H54 (cell line): ENCODE measurements around the gene IFTAP.

ENCODE experiments used
- DNase-seq: peaks from one replicate; pipeline ENCODE4 v3.0.0; 2011; ENCODE audit warnings: low spot score, mixed read lengths; ENCODE audit not compliant: insufficient read length
- FAIRE-seq: peaks from 3 replicates; lab custom pipeline; 2011; peaks lifted over from hg19 to GRCh38; lab: Jason Lieb, UNC
- POLR2A ChIP-seq: IDR thresholded peaks from 2 replicates; pipeline ENCODE4 v1.6.1; 2011; ENCODE audit warnings: low read depth, mild to moderate bottlenecking, low read length

The IFTAP gene

DNA sequence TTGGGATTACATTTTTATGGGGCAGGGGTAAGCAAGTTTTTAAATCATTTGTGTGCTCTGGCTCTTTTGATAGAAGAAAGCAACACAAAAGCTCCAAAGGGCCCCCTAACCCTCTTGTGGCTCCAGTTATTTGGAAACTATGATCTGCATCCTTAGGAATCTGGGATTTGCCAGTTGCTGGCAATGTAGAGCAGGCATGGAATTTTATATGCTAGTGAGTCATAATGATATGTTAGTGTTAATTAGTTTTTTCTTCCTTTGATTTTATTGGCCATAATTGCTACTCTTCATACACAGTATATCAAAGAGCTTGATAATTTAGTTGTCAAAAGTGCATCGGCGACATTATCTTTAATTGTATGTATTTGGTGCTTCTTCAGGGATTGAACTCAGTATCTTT is 16.4 kb upstream of the IFTAP start:
- FAIRE-seq (no peak), DNase-seq (peak; percentile 25)
- TF ChIP-seq POLR2A: no peak

- FAIRE-seq: no peak
- no peak for DNase-seq
- TF ChIP-seq POLR2A: no peak
These were observed 15.8 kb upstream of the IFTAP start for GRCh38 chr11:36578458-36578857.

DNA sequence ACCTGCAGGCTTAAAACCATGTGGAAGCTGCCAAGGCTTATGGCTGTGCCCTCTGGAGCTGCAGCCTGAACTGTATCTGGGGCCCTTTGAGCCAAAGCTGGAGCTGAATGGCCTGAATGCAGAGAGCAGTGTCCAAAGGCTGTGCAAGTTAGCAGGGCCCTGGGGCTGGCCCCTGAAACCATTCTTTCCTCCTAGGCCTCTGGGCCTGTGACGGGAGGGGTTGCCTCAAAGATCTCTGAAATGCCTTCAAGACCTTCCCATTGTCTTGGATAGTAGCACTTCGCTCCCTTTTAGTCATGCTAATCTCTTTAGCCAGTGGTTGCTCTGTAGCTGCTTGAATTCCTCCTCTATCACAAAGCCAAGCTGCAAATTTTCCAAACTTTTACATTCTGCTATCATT is 12.8 kb upstream of the IFTAP start:
- no peak for TF ChIP-seq POLR2A

DNA sequence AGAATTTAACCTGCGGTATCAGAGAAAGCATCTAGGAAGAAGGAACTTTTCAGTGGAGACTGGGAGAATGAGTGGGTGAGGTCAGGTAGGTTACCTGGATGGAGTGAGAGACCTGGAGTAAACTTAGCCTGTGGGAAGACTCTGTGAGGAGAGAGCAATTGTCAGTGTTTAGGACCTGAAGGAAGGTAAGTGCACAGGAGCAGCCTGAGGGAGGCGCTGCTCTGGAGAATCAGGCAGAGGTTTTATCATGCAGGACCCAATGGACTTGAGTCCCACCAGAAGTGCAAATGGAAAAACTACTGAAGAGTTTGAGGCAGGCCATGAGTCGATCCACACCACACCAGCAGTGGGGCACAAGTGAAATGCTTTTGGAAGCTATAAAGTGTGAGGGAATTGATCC is 10.6 kb upstream of the IFTAP start:
- FAIRE-seq (no peak), DNase-seq (no peak)
- no peak for TF ChIP-seq POLR2A

More for the DNA sequence above, 12.8 kb upstream of the IFTAP start:
- DNase-seq (no peak), FAIRE-seq (no peak)

- TF ChIP-seq POLR2A: no peak
- DNase-seq: no peak
- peak; percentile 45 for FAIRE-seq
These were observed 7.8 kb upstream of the IFTAP start for GRCh38 chr11:36586543-36586942.

DNA sequence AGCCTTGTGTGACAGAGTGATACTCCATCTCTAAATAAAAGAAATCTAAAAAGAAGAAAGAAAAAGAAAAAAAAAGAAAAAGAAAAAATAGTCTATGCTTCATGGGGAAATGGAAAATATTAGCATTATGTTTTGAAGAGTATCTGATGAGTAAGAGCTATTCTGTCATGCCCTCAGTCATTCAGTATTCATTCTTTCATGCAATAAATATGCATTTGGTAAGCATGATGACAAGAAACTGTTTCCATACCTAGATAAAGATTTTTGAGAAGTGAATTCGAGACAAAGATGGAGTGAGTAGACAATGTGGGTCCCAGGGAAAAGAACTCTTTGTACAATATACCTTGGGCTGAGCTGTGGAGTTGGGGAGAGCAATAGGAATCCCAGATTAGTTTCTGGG is 6.2 kb upstream of the IFTAP start:
- TF ChIP-seq POLR2A: no peak
- no peak for FAIRE-seq
- no peak for DNase-seq

GRCh38 chr11:36590513-36590912 is 3.8 kb upstream of the IFTAP start:
- no peak for DNase-seq
- TF ChIP-seq POLR2A: no peak
- FAIRE-seq: no peak

DNA sequence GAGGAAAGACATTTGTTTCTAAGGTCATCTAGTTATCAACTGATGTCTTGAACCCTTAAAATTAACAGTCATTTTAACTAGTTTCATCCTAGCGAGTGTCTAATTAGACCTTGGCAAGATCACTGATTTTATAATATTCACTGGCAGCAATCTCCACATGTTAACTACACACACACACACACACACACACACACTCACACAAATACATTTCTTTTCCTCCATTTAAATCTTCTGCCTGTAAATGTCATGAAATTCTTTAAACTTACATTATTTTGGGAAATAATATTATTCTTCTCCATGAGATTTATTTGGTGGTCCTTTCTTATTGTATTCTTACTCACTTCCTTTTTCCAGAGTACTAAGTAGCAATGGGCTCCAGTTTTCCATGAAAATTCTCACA is 2.9 kb upstream of the IFTAP start:
- FAIRE-seq (no peak), DNase-seq (no peak)
- no peak for TF ChIP-seq POLR2A

- no peak for FAIRE-seq
These were observed 2.6 kb downstream of the IFTAP start for GRCh38 chr11:36596880-36597279.

DNA sequence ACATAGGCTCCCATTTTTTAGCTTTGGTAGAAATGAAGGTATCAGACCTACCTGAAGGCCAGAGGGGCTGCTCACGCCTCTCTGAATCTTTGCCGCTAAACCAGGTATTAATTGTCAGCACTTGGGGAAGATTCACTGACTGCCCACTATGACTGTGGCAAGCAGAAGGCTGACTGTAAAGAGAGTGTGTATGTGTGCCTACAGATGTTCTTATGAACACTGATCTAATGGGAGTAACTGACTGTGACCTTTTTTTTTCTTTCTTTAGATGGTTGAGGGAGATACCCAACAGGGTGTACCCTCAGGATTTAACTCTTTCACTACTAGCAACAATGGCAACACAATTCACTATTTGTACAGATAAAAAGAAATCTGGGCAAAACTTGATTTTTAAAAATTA is 3.7 kb downstream of the IFTAP start, which contains the start of gene RAG2:
RAG2 (minus strand) TSS at position 186 of the 400 bp plus-strand sequence. CDS start 4,068 bp downstream, outside the sequence.
- TF ChIP-seq POLR2A: no peak
- DNase-seq (no peak), FAIRE-seq (no peak)

More at GRCh38 chr11:36596880-36597279, 2.6 kb downstream of the IFTAP start:
- TF ChIP-seq POLR2A: no peak
- no peak for DNase-seq

DNA sequence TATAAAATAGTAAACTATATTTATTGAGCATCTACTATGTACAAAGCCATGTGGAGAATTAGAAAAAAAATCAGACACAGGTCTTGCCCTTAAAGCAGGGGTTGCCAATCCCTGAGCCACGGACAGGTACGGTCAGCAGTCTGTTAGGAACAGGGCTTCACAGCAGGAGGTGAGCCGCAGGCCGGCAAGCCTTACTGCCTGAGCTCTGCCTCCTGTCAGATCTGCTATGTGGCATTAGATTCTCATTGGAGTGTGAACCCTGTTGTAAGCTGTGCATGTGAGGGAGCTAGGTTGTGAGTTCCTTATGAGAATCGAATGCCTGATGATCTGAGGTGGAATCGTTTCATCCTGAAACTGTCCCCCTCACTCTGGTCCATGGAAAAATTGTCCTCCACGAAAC is 5.9 kb downstream of the IFTAP start:
- no peak for TF ChIP-seq POLR2A
- no peak for FAIRE-seq

DNA sequence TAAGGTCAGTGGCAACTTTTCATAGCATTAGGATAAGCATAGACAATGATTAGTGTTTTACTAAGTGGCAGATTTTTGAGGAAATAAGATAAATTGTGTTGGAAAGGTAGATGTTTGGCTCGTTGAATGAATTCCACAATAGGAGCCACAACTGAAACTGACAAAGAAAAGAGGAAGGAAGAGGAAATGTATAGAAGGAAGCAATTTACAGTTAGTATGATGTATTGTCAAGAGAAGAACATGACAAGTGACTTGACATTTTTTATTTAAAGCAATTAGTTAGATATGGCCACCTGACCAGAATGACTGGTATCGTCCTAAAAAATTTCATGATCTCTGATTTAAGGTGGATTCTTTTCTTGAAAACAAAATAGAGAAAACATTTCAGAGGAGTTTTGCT is 6.9 kb downstream of the IFTAP start:
- no peak for TF ChIP-seq POLR2A
- no peak for FAIRE-seq
- no peak for DNase-seq

More for the DNA sequence above, 5.9 kb downstream of the IFTAP start:
- DNase-seq: no peak

DNA sequence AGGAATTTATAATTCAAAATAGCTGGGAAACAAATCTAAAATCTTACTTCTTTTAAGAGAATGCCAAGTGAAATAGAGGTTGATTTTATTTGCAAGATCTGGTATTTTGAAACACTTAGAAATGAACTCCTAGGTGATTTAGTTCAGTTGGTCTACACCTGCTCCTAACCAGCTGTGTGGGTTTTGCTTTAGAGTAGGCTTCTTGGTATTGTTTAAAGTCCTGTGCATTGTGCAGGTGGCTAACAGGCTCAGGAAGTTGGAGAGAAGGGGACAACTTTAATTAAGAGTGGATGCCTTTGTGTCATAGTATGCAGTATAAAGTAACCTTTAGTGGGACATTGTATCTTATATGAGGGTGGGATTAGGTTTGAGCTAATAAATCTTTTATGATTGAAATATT is 7.8 kb downstream of the IFTAP start:
- DNase-seq: no peak
- TF ChIP-seq POLR2A: no peak
- no peak for FAIRE-seq

DNA sequence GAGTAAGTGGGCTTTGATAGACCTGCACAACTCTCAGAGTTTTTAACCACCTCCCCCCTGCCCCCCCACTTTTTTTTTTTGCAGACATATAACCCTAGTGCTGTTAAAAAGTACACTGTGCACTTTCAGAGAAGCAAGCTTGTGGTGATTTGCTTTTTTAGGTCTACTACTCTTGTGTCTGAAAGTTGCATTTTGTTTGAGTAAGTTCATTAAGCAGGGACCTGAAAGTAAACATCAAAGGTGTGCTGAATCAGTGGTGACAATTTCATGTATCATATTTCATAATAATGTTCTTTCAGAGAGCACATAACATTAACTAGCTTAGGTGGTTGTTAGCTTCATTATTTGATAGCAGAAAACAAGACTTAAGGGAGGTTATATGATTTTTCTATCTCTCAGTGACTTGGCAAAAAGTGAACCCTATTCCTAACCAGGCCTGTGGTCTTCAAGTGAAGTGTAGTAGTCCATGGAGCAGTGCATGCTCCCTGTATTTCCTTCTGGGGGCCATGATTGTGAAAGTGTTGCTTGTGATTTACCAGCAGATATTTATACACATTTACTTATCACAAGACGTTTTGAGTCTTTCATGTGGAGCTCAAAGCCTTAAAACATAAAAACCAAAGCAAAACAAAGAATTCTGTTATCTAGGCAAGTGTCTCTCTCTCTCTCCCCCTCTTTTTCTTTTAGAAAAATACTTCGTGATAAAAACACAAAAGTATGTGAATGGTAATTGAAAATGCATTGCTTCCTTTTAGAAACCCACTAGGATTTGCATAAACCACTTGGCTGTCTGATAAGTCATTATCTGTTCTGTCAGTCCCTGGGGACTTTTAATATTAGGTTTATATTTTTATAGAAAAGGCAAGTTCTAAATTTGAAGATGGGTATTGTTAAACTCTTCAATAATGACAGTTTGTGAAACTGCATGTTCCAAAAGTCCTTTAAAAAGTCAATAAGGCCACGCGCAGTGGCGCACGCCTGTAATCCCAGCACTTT is 11.2 kb downstream of the IFTAP start:
- FAIRE-seq (no peak), DNase-seq (no peak)
- TF ChIP-seq POLR2A: no peak
